Activated CD8-positive, alpha-beta T cell treated with anti-CD3 and anti-CD28 coated beads, Interleukin-2, amount 10 ng/mL, durations not matched to agents 7 days and 5 days (primary cell): ENCODE data around the gene LRRC4C. TPM values are rescaled to one million over a fixed set of nuclear protein-coding genes. Genes with fewer than 3 reads are reported as not detected.

Experiments
- ATAC-seq: fragments of 150-1000 bp; cut with Tn5 transposase; one replicate; pipeline ENCODE4 v1.10.0; 2021; ENCODE audit warnings: moderate library complexity
- CTCF ChIA-PET: fragments of 350-600 bp; sonication (Branson Sonifier 250); formaldehyde crosslinking; loops from one replicate; lab custom pipeline; 2021; ENCODE audit warnings: antibody characterized with exemption; lab: Charles Lee
- POLR2A ChIA-PET: fragments of 350-600 bp; sonication (Branson Sonifier 250); formaldehyde crosslinking; loops from one replicate; lab custom pipeline; 2021; ENCODE audit warnings: antibody characterized with exemption; lab: Charles Lee
- DNase-seq: peaks from one replicate; pipeline ENCODE4 v3.0.0-alpha.2; 2020
- H3K27ac Mint-ChIP-seq: one replicate; pipeline ENCODE4 v1.8.0; 2021; ENCODE audit warnings: mild to moderate bottlenecking, mixed read lengths
- H3K27me3 Mint-ChIP-seq: one replicate; pipeline ENCODE4 v1.8.0; 2021; ENCODE audit warnings: low read depth, mixed read lengths
- H3K36me3 Mint-ChIP-seq: one replicate; pipeline ENCODE4 v1.8.0; 2021; ENCODE audit warnings: low read depth, mixed read lengths
- H3K4me1 Mint-ChIP-seq: one replicate; pipeline ENCODE4 v1.8.0; 2021; ENCODE audit warnings: low read depth, mixed read lengths
- H3K4me3 Mint-ChIP-seq: one replicate; pipeline ENCODE4 v1.8.0; 2021; ENCODE audit warnings: mild to moderate bottlenecking, mixed read lengths
- H3K9me3 Mint-ChIP-seq: one replicate; pipeline ENCODE4 v1.8.0; 2022; ENCODE audit warnings: mixed read lengths; ENCODE audit not compliant: insufficient read depth
- total RNA-seq, 2 experiments: library from RNA; stranded (reverse); gene quantifications; one replicate each; pipeline ENCODE4 v1.2.3, GENCODE V29; 2021

Gene LRRC4C
- total RNA-seq, 2 experiments from 2014 or later, result not detected

- ATAC-seq (no peak), DNase-seq (no peak)
- Mint-ChIP-seq H3K4me3 (no peak overlapping the region), H3K9me3 (peaks cover 16% of the 10 kb centered on the region), H3K27me3 (no peaks in the 10 kb centered on the region), H3K27ac (no peak overlapping the region), H3K4me1 (no peaks in the 10 kb centered on the region), H3K36me3 (no peaks in the 10 kb centered on the region)
- CTCF ChIA-PET, result no interaction called here
- POLR2A ChIA-PET, result no interaction called here
Observed at GRCh38 chr11:40099426-40100161, 1359.9 kb downstream of the LRRC4C start.

DNA sequence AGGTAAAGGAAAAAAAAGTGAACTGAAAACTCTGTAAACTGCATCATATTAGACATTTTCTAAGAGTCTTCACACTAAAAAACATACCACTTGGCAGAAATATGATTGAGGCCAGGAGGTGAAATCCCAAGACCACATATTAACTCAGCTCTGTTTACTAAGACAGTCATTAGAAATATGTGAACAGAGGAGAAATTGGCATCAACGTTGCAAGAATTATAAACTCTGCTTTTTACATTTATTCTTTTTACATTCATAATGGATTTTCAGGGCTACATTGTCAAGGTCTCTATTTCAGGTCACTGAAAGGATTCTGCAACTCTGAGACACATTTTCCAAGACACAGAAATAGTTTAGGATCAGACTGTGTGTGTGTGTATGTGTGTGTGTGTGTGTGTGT lies 1364.0 kb downstream of the LRRC4C start:
- Mint-ChIP-seq H3K4me1 (no peaks in the 10 kb centered on the region), H3K27ac (no peak overlapping the region), H3K27me3 (no peaks in the 10 kb centered on the region), H3K9me3 (peaks cover 4% of the 10 kb centered on the region), H3K4me3 (no peak overlapping the region), H3K36me3 (no peaks in the 10 kb centered on the region)
- ChIA-PET CTCF (no interaction called here), POLR2A (no interaction called here)
- no peak for ATAC-seq
- DNase-seq, result no peak

GRCh38 chr11:40094954-40095353 lies 1364.5 kb downstream of the LRRC4C start:
- H3K36me3 Mint-ChIP-seq, result no peaks in the 10 kb centered on the region
- CTCF ChIA-PET, result no interaction called here

DNA sequence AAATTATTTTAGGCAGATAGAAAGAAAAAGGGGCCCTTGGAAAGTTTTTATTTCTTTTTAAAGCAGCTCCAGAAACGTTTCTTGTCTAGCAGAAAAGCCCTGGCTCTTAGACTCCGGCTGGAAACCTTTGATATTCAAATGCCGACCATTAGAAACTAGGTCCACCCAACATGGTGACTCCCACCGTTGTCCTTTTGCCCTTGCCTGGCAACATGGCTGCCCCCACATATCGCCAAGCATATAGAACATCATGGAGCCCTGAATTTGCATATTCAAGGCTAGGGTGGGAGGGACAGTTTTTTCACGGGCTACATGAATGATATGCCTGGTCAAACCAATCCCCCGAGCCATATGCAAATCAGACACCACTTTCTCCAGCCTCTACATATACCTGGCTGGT lies 1379.0 kb downstream of the LRRC4C start:
- no peak for ATAC-seq
- no peaks in the 10 kb centered on the region for H3K4me1 Mint-ChIP-seq
- no peaks in the 10 kb centered on the region for H3K27me3 Mint-ChIP-seq
- POLR2A ChIA-PET, result no interaction called here
- no peak for DNase-seq
- H3K36me3 Mint-ChIP-seq, result no peaks in the 10 kb centered on the region
- H3K9me3 Mint-ChIP-seq, result peaks cover 31% of the 10 kb centered on the region
- CTCF ChIA-PET, result no interaction called here
- H3K27ac Mint-ChIP-seq, result no peak overlapping the region
- H3K4me3 Mint-ChIP-seq, result no peak overlapping the region

More at GRCh38 chr11:40094954-40095353, 1364.5 kb downstream of the LRRC4C start:
- POLR2A ChIA-PET, result no interaction called here
- DNase-seq (no peak), ATAC-seq (no peak)
- Mint-ChIP-seq H3K27ac (no peak overlapping the region), H3K4me1 (no peaks in the 10 kb centered on the region), H3K9me3 (peaks cover 6% of the 10 kb centered on the region), H3K4me3 (no peak overlapping the region), H3K27me3 (no peaks in the 10 kb centered on the region)
